Astrocyte (in vitro differentiated cells and primary cell): ENCODE results near the gene PIK3R3.

Experiments
- EZH2 ChIP-seq: IDR thresholded peaks from 2 replicates; pipeline ENCODE4 v1.6.1; 2012; ENCODE audit warnings: mild to moderate bottlenecking, low read length, inconsistent platforms; ENCODE audit not compliant: insufficient read depth
- TF ChIP-seq, protein P1 (sequence below): IDR thresholded peaks from 2 replicates; pipeline ENCODE4 v1.5.1; 2011; ENCODE audit warnings: low read depth, mild to moderate bottlenecking, inconsistent platforms, low read length, moderate library complexity; ENCODE audit not compliant: insufficient read depth

- TF ChIP-seq, protein P1, sequence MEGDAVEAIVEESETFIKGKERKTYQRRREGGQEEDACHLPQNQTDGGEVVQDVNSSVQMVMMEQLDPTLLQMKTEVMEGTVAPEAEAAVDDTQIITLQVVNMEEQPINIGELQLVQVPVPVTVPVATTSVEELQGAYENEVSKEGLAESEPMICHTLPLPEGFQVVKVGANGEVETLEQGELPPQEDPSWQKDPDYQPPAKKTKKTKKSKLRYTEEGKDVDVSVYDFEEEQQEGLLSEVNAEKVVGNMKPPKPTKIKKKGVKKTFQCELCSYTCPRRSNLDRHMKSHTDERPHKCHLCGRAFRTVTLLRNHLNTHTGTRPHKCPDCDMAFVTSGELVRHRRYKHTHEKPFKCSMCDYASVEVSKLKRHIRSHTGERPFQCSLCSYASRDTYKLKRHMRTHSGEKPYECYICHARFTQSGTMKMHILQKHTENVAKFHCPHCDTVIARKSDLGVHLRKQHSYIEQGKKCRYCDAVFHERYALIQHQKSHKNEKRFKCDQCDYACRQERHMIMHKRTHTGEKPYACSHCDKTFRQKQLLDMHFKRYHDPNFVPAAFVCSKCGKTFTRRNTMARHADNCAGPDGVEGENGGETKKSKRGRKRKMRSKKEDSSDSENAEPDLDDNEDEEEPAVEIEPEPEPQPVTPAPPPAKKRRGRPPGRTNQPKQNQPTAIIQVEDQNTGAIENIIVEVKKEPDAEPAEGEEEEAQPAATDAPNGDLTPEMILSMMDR = no peak
- TF ChIP-seq EZH2 = no peak
These were observed 134.3 kb downstream of the PIK3R3 start for GRCh38 chr1:45998020-45998617.
